Activated CD4-positive, alpha-beta T cell treated with anti-CD3 and anti-CD28 coated beads, Interleukin-2, amount 50 U/mL, for 16 hours (primary cell): ENCODE results near the gene TRIM22.
A peak's percentile ranks its signal among the peaks of the same experiment; 100 is the strongest.
"Not testable (repeated sequence)": the region's sequence is repeated elsewhere in the genome, so short reads cannot be mapped to it uniquely, and the experiment has no call there.

Source experiments
- DNase-seq: peaks from one replicate; pipeline ENCODE4 v3.0.0-alpha.2; 2020

The TRIM22 gene, protein sequence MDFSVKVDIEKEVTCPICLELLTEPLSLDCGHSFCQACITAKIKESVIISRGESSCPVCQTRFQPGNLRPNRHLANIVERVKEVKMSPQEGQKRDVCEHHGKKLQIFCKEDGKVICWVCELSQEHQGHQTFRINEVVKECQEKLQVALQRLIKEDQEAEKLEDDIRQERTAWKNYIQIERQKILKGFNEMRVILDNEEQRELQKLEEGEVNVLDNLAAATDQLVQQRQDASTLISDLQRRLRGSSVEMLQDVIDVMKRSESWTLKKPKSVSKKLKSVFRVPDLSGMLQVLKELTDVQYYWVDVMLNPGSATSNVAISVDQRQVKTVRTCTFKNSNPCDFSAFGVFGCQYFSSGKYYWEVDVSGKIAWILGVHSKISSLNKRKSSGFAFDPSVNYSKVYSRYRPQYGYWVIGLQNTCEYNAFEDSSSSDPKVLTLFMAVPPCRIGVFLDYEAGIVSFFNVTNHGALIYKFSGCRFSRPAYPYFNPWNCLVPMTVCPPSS

GRCh38 chr11:5689551-5689983 is at the start of gene TRIM22:
TRIM22 (plus strand) TSS chr11:5689790; CDS start chr11:5696233, 6,443 bp downstream.
- DNase-seq, result peak; percentile 85

DNA sequence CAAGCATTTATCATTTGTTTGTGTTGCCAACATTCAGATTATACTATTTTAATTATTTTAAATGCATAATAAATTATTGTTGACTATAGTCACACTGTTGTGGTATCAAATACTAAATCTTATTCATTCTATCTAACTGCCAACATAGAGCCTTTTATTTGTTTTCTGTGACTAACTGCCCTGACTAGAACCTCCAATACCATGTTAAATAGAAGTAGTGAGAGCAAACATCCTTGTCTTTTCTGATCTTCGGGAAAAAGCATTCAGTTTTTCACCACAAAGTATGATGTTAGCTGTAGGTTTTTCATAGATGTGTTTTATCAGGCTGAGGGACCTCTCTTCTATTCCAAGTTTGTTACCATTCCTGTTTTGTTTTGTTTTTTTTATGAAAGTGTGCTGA is 49.6 kb upstream of the TRIM22 start:
- DNase-seq, result no peak

- DNase-seq, result peak; percentile 36
These were observed 46.0 kb upstream of the TRIM22 start for GRCh38 chr11:5643585-5643984.

DNA sequence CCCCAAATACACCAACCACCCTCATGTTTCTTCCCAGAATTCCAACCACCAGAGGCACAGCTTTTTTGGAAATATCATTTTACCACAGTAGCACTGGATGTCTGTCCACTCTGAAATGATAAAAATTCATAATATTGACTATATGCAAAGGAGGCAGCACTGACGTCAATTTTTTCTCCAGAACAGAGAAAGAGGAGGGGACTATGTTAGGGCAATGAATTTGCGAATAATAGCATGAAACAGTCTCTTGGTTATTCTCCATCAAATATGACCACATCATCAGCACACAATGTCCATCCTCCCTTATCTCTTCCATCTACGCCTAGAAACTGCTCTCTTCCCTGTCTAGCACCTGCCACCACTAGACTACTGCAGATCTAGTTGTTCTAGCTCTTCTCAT is 43.5 kb upstream of the TRIM22 start:
- no peak for DNase-seq

GRCh38 chr11:5655474-5655873 is 34.1 kb upstream of the TRIM22 start:
- DNase-seq, result no peak

DNA sequence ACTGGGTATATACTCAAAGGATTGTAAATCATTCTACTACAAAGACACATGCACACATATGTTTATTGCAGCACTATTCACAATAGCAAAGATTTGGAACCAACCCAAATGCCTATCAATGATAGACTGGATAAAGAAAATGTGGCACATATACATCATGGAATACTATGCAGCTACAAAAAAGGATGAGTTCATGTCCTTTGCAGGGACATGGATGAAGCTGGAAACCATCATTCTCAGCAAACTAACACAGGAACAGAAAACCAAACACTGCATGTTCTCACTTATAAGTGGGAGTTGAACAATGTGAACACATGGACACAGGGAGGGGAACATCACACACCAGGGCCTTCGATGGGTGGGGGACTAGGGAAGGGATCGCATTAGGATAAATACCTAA is 32.6 kb upstream of the TRIM22 start:
- DNase-seq, result not testable (repeated sequence)

GRCh38 chr11:5658318-5658717 is 31.3 kb upstream of the TRIM22 start:
- no peak for DNase-seq

DNA sequence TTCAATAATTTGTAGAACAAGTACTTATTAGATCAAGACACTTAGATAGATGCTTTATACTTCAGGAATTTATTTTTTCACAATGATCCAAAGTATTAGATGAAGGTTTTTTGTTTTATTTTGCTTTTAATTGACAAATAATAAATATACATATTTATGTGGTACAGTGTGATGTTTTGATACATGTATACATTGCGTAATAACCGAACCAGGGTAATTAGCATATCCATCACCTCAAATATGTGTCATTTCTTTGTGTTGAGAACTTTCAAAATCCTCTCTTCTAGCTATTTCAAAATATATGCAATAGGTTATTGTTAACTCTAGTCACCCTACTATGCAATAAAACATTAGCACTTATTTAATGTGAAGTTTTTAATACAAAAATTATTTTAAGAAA is 26.1 kb upstream of the TRIM22 start:
- DNase-seq, result no peak

- no peak for DNase-seq
These were observed 24.5 kb upstream of the TRIM22 start for GRCh38 chr11:5665051-5665570.

- no peak for DNase-seq
These were observed 23.7 kb upstream of the TRIM22 start for GRCh38 chr11:5665746-5666401.

DNA sequence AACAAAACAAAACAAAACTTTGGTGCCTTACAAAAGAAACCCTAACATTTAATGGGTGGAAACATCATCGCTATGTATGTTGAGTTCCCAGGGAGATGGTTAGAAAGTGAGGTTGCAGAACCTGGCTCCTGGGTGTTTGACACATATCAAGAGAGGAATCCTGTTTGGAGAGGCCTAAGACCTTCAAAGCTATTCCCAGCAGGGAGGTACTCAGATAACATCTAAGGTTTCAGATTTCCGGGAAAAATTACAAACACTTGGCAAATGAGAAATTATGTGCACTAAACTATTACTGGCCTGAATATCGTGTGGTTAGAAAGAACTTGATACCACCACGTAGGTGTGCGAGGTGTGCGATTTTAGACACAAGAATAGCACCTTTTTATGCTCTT is 23.2 kb upstream of the TRIM22 start:
- no peak for DNase-seq

- no peak for DNase-seq
These were observed 17.8 kb upstream of the TRIM22 start for GRCh38 chr11:5671831-5672230.

DNA sequence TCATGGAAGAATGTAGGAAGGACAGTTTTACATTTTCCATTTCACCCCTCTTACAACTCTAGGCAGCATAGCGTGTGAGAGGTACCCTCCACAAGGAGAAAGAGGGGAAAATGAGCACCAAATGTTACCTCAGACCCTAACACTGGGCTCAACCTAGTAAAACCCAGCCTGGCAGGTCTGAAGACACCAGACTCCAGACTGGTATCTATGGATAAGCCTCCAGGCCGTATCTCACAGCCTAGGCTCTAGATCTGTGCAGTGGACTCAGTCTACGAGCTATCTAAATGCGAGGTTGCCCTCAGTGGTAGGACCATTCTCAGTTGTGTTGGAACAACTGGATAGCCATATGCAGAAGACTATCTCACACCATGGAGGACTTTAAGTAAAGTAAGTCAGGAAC is 15.2 kb upstream of the TRIM22 start:
- DNase-seq, result no peak

DNA sequence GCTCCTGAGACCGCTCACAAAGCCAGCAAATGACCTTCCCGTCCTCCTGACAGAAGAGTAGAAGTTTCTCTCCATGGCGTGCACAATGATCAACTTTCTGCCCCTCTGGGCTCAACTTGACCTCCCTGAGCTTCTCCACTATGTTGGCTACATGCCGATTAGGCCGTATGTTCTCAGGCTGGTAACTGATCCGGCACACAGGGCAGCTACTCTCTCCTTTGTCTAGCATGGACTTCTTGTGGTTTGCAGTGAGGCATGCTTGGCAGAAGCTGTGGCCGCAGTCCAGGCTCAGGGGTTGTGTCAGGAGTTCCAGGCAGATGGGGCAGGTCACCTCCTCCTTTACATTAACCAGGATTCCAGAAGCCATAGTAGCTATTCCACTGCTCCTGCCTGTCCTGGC is 9.8 kb upstream of the TRIM22 start:
- no peak for DNase-seq

DNA sequence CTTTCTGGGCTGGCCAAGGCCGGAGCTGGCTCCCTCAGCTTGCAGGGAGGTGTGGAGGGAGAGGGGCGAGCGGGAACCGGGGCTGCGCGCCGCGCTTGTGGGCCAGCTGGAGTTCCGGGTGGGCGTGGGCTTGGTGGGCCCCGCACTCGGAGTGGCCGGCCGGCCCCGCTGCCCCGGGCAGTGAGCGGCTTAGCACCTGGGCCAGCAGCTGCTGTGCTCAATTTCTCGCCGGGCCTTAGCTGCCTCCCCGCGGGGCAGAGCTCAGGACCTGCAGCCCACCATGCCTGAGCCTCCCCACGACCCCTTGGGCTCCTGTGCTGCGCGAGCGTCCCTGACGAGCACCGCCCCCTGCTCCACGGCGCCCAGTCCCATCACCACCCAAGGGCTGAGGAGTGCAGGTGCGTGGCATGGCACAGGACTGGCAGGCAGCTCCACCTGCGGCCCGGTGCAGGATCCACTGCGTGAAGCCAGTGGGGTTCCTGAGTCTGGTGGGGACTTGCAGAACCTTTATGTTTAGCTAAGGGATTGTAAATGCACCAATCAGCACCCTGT is 6.6 kb upstream of the TRIM22 start:
- DNase-seq, result not testable (repeated sequence)

- not testable (repeated sequence) for DNase-seq
These were observed 6.0 kb upstream of the TRIM22 start for GRCh38 chr11:5683620-5684019.

DNA sequence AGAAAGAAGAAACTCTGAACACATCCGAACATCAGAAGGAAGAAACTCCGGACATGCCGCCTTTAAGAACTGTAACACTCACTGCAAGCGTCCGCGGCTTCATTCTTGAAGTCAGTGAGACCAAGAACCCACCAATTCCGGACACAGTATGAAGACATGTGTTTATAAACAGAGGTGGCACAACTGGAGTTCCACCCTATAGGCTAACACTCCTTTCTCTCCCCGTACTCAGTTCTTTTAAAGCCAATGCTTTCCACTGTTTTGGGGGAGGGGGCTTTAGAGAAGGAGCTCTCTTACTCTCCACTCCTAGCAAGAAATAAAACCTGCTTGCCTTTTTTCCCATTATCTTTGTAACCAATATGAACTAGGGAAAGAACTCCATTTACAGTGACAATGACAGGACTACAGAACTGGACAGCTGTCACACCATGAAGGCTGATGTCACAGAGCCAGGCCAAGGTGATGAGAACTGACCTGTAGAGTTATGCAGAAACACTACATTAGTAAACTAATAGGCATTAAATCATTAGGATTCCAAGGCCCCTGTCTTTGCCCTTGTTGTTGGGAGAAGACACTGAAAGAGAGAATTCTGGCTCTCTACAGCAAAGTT is 5.4 kb upstream of the TRIM22 start:
- DNase-seq, result no peak

DNA sequence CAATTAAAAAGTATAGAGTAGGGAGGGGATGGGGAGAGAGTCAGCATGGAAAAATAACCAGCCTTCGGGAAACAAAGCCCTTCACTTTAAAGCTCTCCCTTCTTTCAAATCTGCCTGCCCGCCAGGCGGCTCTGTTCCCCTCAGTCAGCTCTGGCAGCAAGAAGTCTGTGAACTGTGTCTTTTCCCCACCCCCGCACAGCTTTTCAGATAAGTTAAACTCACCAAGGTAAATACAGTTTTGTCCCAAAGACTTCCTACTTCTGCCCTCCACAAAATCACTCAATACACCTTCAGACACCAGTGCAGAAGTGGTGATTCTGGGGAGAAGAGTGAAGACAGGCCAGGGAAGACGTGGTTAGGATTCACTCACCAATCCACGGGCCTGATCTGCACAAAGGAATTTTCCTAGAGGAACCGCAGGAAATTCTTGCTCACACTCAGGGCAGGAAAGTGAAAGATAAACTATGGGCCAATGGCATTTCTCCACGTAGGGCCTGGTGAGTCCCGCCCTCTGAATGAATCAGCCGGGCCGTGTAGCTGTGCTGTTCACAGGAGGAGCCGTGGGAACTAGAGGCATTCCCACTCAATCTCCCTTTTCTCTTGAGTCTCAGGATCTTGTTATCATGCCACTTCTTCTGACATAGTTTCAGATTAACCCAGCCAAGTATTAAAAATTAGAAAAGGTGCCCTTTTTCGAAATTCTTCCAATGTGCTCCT is 4.8 kb upstream of the TRIM22 start, which contains the start of gene TRIM5:
Gene TRIM5, minus strand, starts transcription at position 429 of the 717 bp plus-strand sequence. CDS start 4,897 bp downstream, outside the sequence.
- DNase-seq, result peak; percentile 84

DNA sequence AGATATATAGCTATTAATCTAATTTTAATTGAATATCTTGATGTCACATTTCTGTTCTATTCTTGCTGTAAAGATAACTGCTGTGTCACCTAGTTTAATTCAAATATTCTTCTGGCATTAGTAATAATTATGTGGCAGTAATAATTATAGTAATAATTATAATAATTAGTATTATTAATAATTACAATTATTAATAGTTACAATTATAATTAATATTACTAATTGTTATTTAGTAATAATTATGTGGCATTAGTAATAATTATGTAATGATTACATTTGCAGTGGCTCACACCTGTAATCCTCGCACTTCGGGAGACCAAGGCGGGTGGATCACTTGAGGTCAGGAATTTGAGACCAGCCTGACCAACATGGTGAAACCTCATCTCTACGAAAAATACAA is 3.2 kb upstream of the TRIM22 start:
- DNase-seq, result no peak

GRCh38 chr11:5688482-5688881 is 1.1 kb upstream of the TRIM22 start:
- DNase-seq, result no peak

DNA sequence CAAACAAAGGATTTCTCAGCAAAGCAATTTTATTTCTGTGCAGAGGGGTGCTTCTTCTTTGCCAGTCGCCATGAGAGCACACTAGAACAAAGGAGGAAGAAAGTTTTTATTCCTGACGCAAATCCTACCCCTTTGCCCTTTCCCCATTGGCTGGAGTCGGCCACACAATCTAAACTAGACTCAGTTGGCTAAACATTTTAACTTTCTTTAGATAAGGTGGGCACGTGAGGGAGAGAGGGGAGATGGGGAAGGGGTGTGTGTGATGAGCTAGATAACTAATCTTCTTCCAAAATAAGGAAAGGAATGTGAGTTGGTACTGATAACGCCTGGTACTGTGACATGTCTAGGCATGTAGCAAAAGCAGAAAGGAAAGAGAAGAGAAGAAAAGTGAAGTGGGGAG is 626 bp downstream of the TRIM22 start:
- no peak for DNase-seq

DNA sequence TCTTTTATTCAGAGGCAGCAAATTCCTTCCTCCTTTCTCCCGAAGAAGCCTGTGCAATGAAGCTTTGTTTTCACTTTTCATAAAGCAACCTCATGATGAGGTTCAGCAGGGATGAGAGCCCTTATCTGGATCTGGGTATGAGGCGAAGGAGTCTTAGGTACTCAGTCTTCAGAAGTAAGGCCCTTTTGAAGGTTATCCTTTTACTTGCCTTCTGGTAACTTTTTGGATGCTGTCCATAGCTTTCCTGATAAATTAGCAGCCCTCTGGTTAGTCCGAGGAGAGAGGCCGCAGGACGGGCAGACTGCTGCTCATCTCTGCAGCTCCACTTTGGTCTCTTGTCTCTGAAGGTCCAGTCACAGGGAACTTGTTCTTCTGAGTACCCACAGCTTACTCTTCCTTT is 1.1 kb downstream of the TRIM22 start:
- DNase-seq, result no peak
